Subcutaneous abdominal adipose tissue (tissue), 5 donors: ENCODE results near the gene NTRK3.

Source experiments
- H3K27ac ChIP-seq: one replicate; pipeline ENCODE4 v1.7.0; 2013; ENCODE audit warnings: low read depth, mild to moderate bottlenecking, inconsistent platforms, low read length, moderate library complexity
- H3K27me3 ChIP-seq, 5 donors: one replicate each; pipeline ENCODE4 v1.7.0; 2013; ENCODE audit warnings: low read length in 5 of 5, inconsistent platforms in 1 of 5; ENCODE audit not compliant: control insufficient read depth in 5 of 5, insufficient read depth in 4 of 5
- H3K36me3 ChIP-seq, 5 donors: one replicate each; pipeline ENCODE4 v1.7.0; 2013; ENCODE audit warnings: low read length in 5 of 5; ENCODE audit not compliant: control insufficient read depth in 5 of 5, insufficient read depth in 5 of 5
- H3K4me1 ChIP-seq, 5 donors: one replicate each; pipeline ENCODE4 v1.7.0; 2013; ENCODE audit warnings: low read length in 5 of 5, mild to moderate bottlenecking in 3 of 5, moderate library complexity in 1 of 5; ENCODE audit not compliant: control insufficient read depth in 5 of 5, insufficient read depth in 5 of 5
- H3K4me3 ChIP-seq, 5 donors: one replicate each; pipeline ENCODE4 v1.7.0; 2013; ENCODE audit warnings: low read length in 5 of 5, low read depth in 1 of 5
- H3K9ac ChIP-seq, 5 donors: one replicate each; pipeline ENCODE4 v1.7.0; 2013; ENCODE audit warnings: low read length in 5 of 5, mild to moderate bottlenecking in 4 of 5, moderate library complexity in 3 of 5
- H3K9me3 ChIP-seq, 5 donors: one replicate each; pipeline ENCODE4 v1.7.0; 2013; ENCODE audit warnings: low read length in 5 of 5; ENCODE audit not compliant: control insufficient read depth in 5 of 5
- donor health status: healthy.
- donor health status: healthy.
- donor health status: healthy.
- donor health status: healthy.
- donor health status: healthy.

NTRK3 gene

GRCh38 chr15:88091444-88092016, 165.0 kb downstream of the NTRK3 start:
- Histone ChIP-seq H3K36me3 (no peaks in the 10 kb centered on the region), H3K4me3 (no peak overlapping the region), H3K27me3 (peaks cover 0 to 4% (median 0%) of the 10 kb centered on the region in 5 donors), H3K4me1 (peaks cover 0 to 13% (median 9%) of the 10 kb centered on the region in 5 donors), H3K9me3 (peaks cover 0 to 5% (median 0%) of the 10 kb centered on the region in 5 donors), H3K9ac (no peak overlapping the region), H3K27ac (no peak overlapping the region)

- no peaks in the 10 kb centered on the region for H3K36me3 ChIP-seq
- H3K4me3 ChIP-seq: no peak overlapping the region
- H3K27me3 ChIP-seq: peaks cover 0 to 4% (median 0%) of the 10 kb centered on the region in 5 donors
- H3K9me3 ChIP-seq: peaks cover 0 to 5% (median 0%) of the 10 kb centered on the region in 5 donors
- no peak overlapping the region for H3K27ac ChIP-seq
- H3K9ac ChIP-seq: no peak overlapping the region
- peaks cover 0 to 13% (median 9%) of the 10 kb centered on the region in 5 donors for H3K4me1 ChIP-seq
These were observed 166.0 kb downstream of the NTRK3 start for GRCh38 chr15:88090481-88091011.

- H3K4me1 ChIP-seq: peaks cover 0 to 14% (median 12%) of the 10 kb centered on the region in 5 donors
- peaks cover 0 to 5% (median 0%) of the 10 kb centered on the region in 5 donors for H3K9me3 ChIP-seq
- no peaks in the 10 kb centered on the region for H3K36me3 ChIP-seq
- H3K27me3 ChIP-seq: peaks cover 0 to 4% (median 0%) of the 10 kb centered on the region in 5 donors
- H3K27ac ChIP-seq: no peak overlapping the region
- no peak overlapping the region for H3K4me3 ChIP-seq
- H3K9ac ChIP-seq: no peak overlapping the region
These were observed 166.8 kb downstream of the NTRK3 start for GRCh38 chr15:88089731-88090130.

GRCh38 chr15:88089024-88089620, 167.4 kb downstream of the NTRK3 start:
- Histone ChIP-seq H3K9me3 (peaks cover 0 to 5% (median 0%) of the 10 kb centered on the region in 5 donors), H3K36me3 (no peaks in the 10 kb centered on the region), H3K9ac (no peak overlapping the region), H3K27ac (no peak overlapping the region), H3K27me3 (peaks cover 0 to 4% (median 0%) of the 10 kb centered on the region in 5 donors), H3K4me1 (peaks cover 0 to 20% (median 15%) of the 10 kb centered on the region in 5 donors), H3K4me3 (no peak overlapping the region)

GRCh38 chr15:88083811-88084760, 172.5 kb downstream of the NTRK3 start:
- Histone ChIP-seq H3K4me3 (no peak overlapping the region), H3K4me1 (peaks cover 0 to 12% (median 11%) of the 10 kb centered on the region in 5 donors), H3K27ac (no peak overlapping the region), H3K9ac (no peak overlapping the region), H3K9me3 (no peaks in the 10 kb centered on the region), H3K36me3 (no peaks in the 10 kb centered on the region), H3K27me3 (peaks cover 0 to 10% (median 0%) of the 10 kb centered on the region in 5 donors)

- peaks cover 0 to 12% (median 11%) of the 10 kb centered on the region in 5 donors for H3K4me1 ChIP-seq
- H3K9ac ChIP-seq: no peak overlapping the region
- H3K27ac ChIP-seq: no peak overlapping the region
- H3K9me3 ChIP-seq: no peaks in the 10 kb centered on the region
- H3K36me3 ChIP-seq: no peaks in the 10 kb centered on the region
- H3K27me3 ChIP-seq: peaks cover 0 to 10% (median 0%) of the 10 kb centered on the region in 5 donors
- no peak overlapping the region for H3K4me3 ChIP-seq
These were observed 175.9 kb downstream of the NTRK3 start for GRCh38 chr15:88080616-88081015.

GRCh38 chr15:88077296-88078020, 179.1 kb downstream of the NTRK3 start:
- Histone ChIP-seq H3K36me3 (no peaks in the 10 kb centered on the region), H3K27me3 (peaks cover 0 to 6% (median 0%) of the 10 kb centered on the region in 5 donors), H3K27ac (no peak overlapping the region), H3K9me3 (no peaks in the 10 kb centered on the region), H3K4me1 (no peaks in the 10 kb centered on the region), H3K4me3 (no peak overlapping the region), H3K9ac (no peak overlapping the region)

- Histone ChIP-seq H3K9me3 (no peaks in the 10 kb centered on the region), H3K4me3 (no peak overlapping the region), H3K4me1 (no peaks in the 10 kb centered on the region), H3K27me3 (peaks cover 0 to 3% (median 0%) of the 10 kb centered on the region in 5 donors), H3K27ac (no peak overlapping the region), H3K36me3 (no peaks in the 10 kb centered on the region), H3K9ac (no peak overlapping the region)
These were observed 180.2 kb downstream of the NTRK3 start for GRCh38 chr15:88076328-88076727.

GRCh38 chr15:88075102-88075501, 181.4 kb downstream of the NTRK3 start:
- H3K4me3 ChIP-seq: no peak overlapping the region
- no peaks in the 10 kb centered on the region for H3K9me3 ChIP-seq
- H3K4me1 ChIP-seq: no peaks in the 10 kb centered on the region
- H3K36me3 ChIP-seq: no peaks in the 10 kb centered on the region
- no peak overlapping the region for H3K27ac ChIP-seq
- H3K9ac ChIP-seq: no peak overlapping the region
- H3K27me3 ChIP-seq: peaks cover 0 to 3% (median 0%) of the 10 kb centered on the region in 5 donors
